Endothelial cell of umbilical vein (primary cell): ENCODE measurements around the gene TAMALIN. TPM values are rescaled to one million over a fixed set of nuclear protein-coding genes. Genes with fewer than 3 reads are reported as not detected.

Source experiments
- BruUV-seq: library from RNA; stranded (reverse); fragments of 400-500 nt; replicated peaks from 2 replicates; lab custom pipeline; 2021; lab: Mats Ljungman, UMichigan
- CTCF ChIA-PET: fragments of 300-600, 350-600 bp; sonication (Branson Sonifier 250); formaldehyde crosslinking; loops from one replicate; lab custom pipeline; 2021; ENCODE audit warnings: antibody characterized with exemption, inconsistent platforms; lab: Charles Lee
- POLR2A ChIA-PET: fragments of 300-600, 350-600 bp; sonication (Branson Sonifier 250); formaldehyde crosslinking; loops from one replicate; lab custom pipeline; 2021; ENCODE audit warnings: antibody characterized with exemption, inconsistent platforms; lab: Charles Lee
- DNase-seq: peaks from one replicate; pipeline ENCODE4 v3.0.0-alpha.2; 2011; ENCODE audit warnings: low read depth, low spot score
- FAIRE-seq: peaks from 2 replicates; lab custom pipeline; 2011; peaks lifted over from hg19 to GRCh38; lab: Jason Lieb, UNC
- H2AFZ ChIP-seq: 2 replicates; pipeline ENCODE4 v1.6.0; 2012; ENCODE audit warnings: low read depth, low read length, control low read depth, inconsistent platforms
- H3K27ac ChIP-seq: 2 replicates; pipeline ENCODE4 v1.5.1; 2011; ENCODE audit warnings: low read depth, mild to moderate bottlenecking, control low read depth, low read length, moderate library complexity; ENCODE audit not compliant: insufficient read depth
- H3K27me3 ChIP-seq, 2 experiments: 2 replicates each; pipeline versions ENCODE4 v1.6.0 to v1.6.1; 2011; ENCODE audit warnings: low read length in 2 of 2, mixed read lengths in 1 of 2; ENCODE audit not compliant: control insufficient read depth in 2 of 2, insufficient read depth in 2 of 2
- H3K36me3 ChIP-seq, 2 experiments: 2 replicates in 1 of 2; 3 replicates in 1 of 2; pipeline ENCODE4 v1.5.1; 2011; ENCODE audit warnings: low read length in 2 of 2, mild to moderate bottlenecking in 1 of 2, moderate library complexity in 1 of 2; ENCODE audit not compliant: control insufficient read depth in 2 of 2, insufficient read depth in 2 of 2; ENCODE audit errors: extremely low read depth in 1 of 2
- H3K4me1 ChIP-seq: 3 replicates; pipeline ENCODE4 v1.5.1; 2011; ENCODE audit warnings: mild to moderate bottlenecking, low read length; ENCODE audit not compliant: control insufficient read depth, insufficient read depth; ENCODE audit errors: extremely low read depth
- H3K4me2 ChIP-seq: 2 replicates; pipeline ENCODE4 v1.6.1; 2011; ENCODE audit warnings: low read length, control low read depth, mixed read lengths; ENCODE audit not compliant: insufficient read depth
- H3K4me3 ChIP-seq, 3 experiments: fragments of 200-600 bp in 1 of 3; sonication (generic), shearing (Covaris generic) in 1 of 3; replicated peaks in 1 of 3; 2 replicates each; pipeline ENCODE4 v1.5.1; 2011 to 2016; ENCODE audit warnings: control low read depth in 3 of 3, low read length in 3 of 3, mild to moderate bottlenecking in 2 of 3, inconsistent platforms in 1 of 3, low read depth in 1 of 3, moderate library complexity in 1 of 3; ENCODE audit not compliant: insufficient read depth in 1 of 3
- H3K79me2 ChIP-seq: 2 replicates; pipeline ENCODE4 v1.6.0; 2012; ENCODE audit warnings: low read length, inconsistent platforms; ENCODE audit not compliant: control insufficient read depth, insufficient read depth
- H3K9ac ChIP-seq: replicated peaks from 2 replicates; pipeline ENCODE3; 2011; ENCODE audit warnings: low read length, control low read depth; ENCODE audit not compliant: insufficient read depth; ENCODE audit errors: extremely low read depth
- H3K9me1 ChIP-seq: replicated peaks from 3 replicates; pipeline ENCODE4 v1.6.0; 2011; ENCODE audit warnings: mild to moderate bottlenecking, low read length; ENCODE audit not compliant: control insufficient read depth, insufficient read depth; ENCODE audit errors: extremely low read depth
- H3K9me3 ChIP-seq: replicated peaks from 2 replicates; pipeline ENCODE4 v1.5.1; 2012; ENCODE audit warnings: low read length, inconsistent platforms; ENCODE audit not compliant: control insufficient read depth, insufficient read depth
- H4K20me1 ChIP-seq: replicated peaks from 2 replicates; pipeline ENCODE3; 2011; ENCODE audit warnings: mild to moderate bottlenecking, low read length; ENCODE audit not compliant: control insufficient read depth, insufficient read depth; ENCODE audit errors: extremely low read depth
- POLR2AphosphoS5 ChIP-seq: IDR thresholded peaks from 2 replicates; pipeline ENCODE4 v1.6.1; 2012; ENCODE audit warnings: low read depth, mild to moderate bottlenecking, control low read depth, low read length, moderate library complexity; ENCODE audit not compliant: insufficient read depth
- dilution Hi-C: fragments of 300-500 bp; cut with MboI; formaldehyde crosslinking; loops from one replicate; pipeline ENCODE4 v1.15.0; 2019; ENCODE audit warnings: low sequenced_read_pairs; ENCODE audit not compliant: extremely low pct_ligation_motif_present
- intact Hi-C: fragments of 100-400 bp; cut with micrococcal nuclease; formaldehyde crosslinking; loops from one replicate; pipeline ENCODE4 v1.10.0; 2022
- polyA plus RNA-seq, 4 experiments: library from polyadenylated mRNA; depleted of rRNA in 3 of 4; stranded (reverse) in 3 of 4; unstranded in 1 of 4; fragments of >200 nt; gene quantifications; 2 replicates each; pipeline versions ENCODE4 v1.2.1 to v1.2.3, GENCODE V29; 2011 to 2012; ENCODE audit warnings: missing spikeins in 1 of 4
- total RNA-seq: library from RNA; stranded (reverse); gene quantifications from 2 replicates; pipeline ENCODE4 v1.2.3, GENCODE V29; 2021
- TF ChIP-seq, protein P1 (sequence below), 2 donors: IDR thresholded peaks; 1 replicate in 1 of 2; 2 replicates in 1 of 2; pipeline ENCODE4 v1.5.1; 2011; ENCODE audit warnings: low read length in 2 of 2, mild to moderate bottlenecking in 2 of 2, moderate library complexity in 2 of 2, control low read depth in 1 of 2, inconsistent platforms in 1 of 2, low read depth in 1 of 2; ENCODE audit not compliant: insufficient read depth in 1 of 2; ENCODE audit errors: extremely low read depth in 1 of 2

Gene TAMALIN
- total and polyA plus RNA-seq, 2 donors (not counting 3 experiments of a cell fraction or from before 2014, with no cell fraction given): 53.3 to 87.5 TPM

DNA sequence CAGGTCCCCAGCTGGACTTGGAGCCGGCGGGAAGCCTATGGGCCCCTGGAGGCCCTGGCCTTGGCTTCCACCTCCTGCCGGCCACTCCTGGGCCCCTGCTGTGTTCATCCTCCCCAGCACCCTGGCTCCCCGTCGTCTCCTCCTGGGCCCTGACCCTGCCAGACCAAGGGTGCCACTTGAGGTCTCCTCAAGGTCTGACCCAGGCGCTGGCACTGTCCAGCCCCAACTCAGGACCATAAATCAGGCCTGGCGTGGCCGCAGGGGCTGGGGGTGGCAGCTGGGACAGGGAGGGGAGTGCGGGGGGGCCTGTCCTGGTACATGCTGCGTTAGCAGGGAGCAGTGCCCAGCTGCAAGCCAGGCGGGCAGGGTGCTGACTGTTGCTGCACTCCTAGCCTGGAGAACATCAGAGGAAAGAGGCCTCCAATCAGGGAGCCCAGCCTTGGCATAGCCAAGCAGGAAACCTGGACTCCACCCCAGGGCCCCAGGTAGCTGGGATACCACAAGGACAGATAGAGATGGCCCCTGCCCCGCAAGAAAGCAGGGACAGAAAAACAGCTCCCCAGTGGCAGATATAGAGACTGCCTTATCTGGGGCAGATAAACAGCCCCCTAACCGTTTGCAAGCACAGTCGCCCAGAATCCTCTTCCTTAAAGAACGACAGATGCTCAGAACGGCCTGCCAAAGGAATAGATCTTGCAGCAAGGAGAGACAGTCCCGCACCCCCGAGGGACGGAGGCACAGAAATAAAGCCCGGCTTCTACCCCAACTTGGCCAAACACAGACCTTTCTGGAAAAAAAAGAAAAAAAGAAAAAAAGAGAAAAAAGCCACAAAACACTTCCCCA lies 56.6 kb downstream of the TAMALIN start:
- Histone ChIP-seq H3K9me3 (no peaks in the 10 kb centered on the region), H3K4me1 (peaks cover 7% of the 10 kb centered on the region), H3K4me3 (no peak overlapping the region), H2AFZ (peak overlapping the region; percentile 75), H3K36me3 (no peaks in the 10 kb centered on the region), H3K9ac (peak overlapping the region; percentile 56), H3K9me1 (no peaks in the 10 kb centered on the region), H4K20me1 (no peaks in the 10 kb centered on the region), H3K27me3 (no peaks in the 10 kb centered on the region), H3K4me2 (no peak overlapping the region), H3K27ac (peak overlapping the region; percentile 83), H3K79me2 (no peaks in the 10 kb centered on the region)
- TF ChIP-seq, protein P1, sequence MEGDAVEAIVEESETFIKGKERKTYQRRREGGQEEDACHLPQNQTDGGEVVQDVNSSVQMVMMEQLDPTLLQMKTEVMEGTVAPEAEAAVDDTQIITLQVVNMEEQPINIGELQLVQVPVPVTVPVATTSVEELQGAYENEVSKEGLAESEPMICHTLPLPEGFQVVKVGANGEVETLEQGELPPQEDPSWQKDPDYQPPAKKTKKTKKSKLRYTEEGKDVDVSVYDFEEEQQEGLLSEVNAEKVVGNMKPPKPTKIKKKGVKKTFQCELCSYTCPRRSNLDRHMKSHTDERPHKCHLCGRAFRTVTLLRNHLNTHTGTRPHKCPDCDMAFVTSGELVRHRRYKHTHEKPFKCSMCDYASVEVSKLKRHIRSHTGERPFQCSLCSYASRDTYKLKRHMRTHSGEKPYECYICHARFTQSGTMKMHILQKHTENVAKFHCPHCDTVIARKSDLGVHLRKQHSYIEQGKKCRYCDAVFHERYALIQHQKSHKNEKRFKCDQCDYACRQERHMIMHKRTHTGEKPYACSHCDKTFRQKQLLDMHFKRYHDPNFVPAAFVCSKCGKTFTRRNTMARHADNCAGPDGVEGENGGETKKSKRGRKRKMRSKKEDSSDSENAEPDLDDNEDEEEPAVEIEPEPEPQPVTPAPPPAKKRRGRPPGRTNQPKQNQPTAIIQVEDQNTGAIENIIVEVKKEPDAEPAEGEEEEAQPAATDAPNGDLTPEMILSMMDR (IDR thresholded peaks at IDR 0.05; ENCODE audit: extremely low read depth in 1 of 2, insufficient read depth in 1 of 2, low read depth in 1 of 2, low read length in 2 of 2): no peak
- no peak for TF ChIP-seq POLR2AphosphoS5
- no peak for DNase-seq
- dilution Hi-C loops (no loop called here), intact Hi-C loops (no loop called here)
- ChIA-PET POLR2A (no interaction called here), CTCF (interaction anchor here (1.1 to 4.8 kb wide), 4 partner anchors 8 to 310 kb away, joined by 3 to 46 read pairs (median 4); no protein-coding TSS in a partner anchor)
- FAIRE-seq: no peak
- BruUV-seq: no TSS peak
